Trophoblast cell (in vitro differentiated cells and primary cell): ENCODE data around the gene VWA2.
"Not testable (repeated sequence)": the region's sequence is repeated elsewhere in the genome, so short reads cannot be mapped to it uniquely, and the experiment has no call there.

ENCODE experiments used
- DNase-seq, 2 donors: peaks; one replicate each; pipeline ENCODE4 v3.0.0-alpha.2; 2016
- H2AFZ ChIP-seq: 2 replicates; pipeline ENCODE4 v1.6.1; 2013; ENCODE audit warnings: low read length, moderate library complexity, mild to moderate bottlenecking; ENCODE audit not compliant: insufficient read depth, poor library complexity
- H2AK5ac ChIP-seq: 2 replicates; pipeline ENCODE4 v1.6.1; 2013; ENCODE audit warnings: mild to moderate bottlenecking, low read length
- H2BK120ac ChIP-seq: 2 replicates; pipeline ENCODE4 v1.6.1; 2013; ENCODE audit warnings: low read length, mild to moderate bottlenecking, moderate library complexity; ENCODE audit not compliant: insufficient read depth, poor library complexity
- H2BK12ac ChIP-seq: 2 replicates; pipeline ENCODE4 v1.6.1; 2013; ENCODE audit warnings: mild to moderate bottlenecking, low read length, moderate library complexity
- H2BK5ac ChIP-seq: 2 replicates; pipeline ENCODE4 v1.6.1; 2013; ENCODE audit warnings: low read length, low read depth, moderate library complexity, mild to moderate bottlenecking; ENCODE audit not compliant: poor library complexity
- H3K14ac ChIP-seq: 2 replicates; pipeline ENCODE4 v1.6.1; 2013; ENCODE audit warnings: mild to moderate bottlenecking, low read length
- H3K18ac ChIP-seq: 2 replicates; pipeline ENCODE4 v1.6.1; 2013; ENCODE audit warnings: mild to moderate bottlenecking, low read length
- H3K23ac ChIP-seq: 2 replicates; pipeline ENCODE4 v1.6.1; 2013; ENCODE audit warnings: low read length
- H3K27ac ChIP-seq: 2 replicates; pipeline ENCODE4 v1.5.1; 2013; ENCODE audit warnings: low read depth, mild to moderate bottlenecking, inconsistent platforms, low read length, moderate library complexity
- H3K27me3 ChIP-seq: 2 replicates; pipeline ENCODE4 v1.6.1; 2013; ENCODE audit warnings: inconsistent platforms, mild to moderate bottlenecking, low read length, moderate library complexity; ENCODE audit not compliant: insufficient read depth
- H3K36me3 ChIP-seq, 2 experiments: 1 replicate in 1 of 2; 2 replicates in 1 of 2; pipeline ENCODE4 v1.6.1; 2013; ENCODE audit warnings: low read length in 2 of 2, mild to moderate bottlenecking in 2 of 2, moderate library complexity in 1 of 2; ENCODE audit not compliant: insufficient read depth in 2 of 2, control insufficient read depth in 1 of 2
- H3K4ac ChIP-seq: 2 replicates; pipeline ENCODE4 v1.6.1; 2013; ENCODE audit warnings: low read depth, mild to moderate bottlenecking, low read length, moderate library complexity
- H3K4me1 ChIP-seq, 2 experiments: 1 replicate in 1 of 2; 2 replicates in 1 of 2; pipeline ENCODE4 v1.6.1; 2013; ENCODE audit warnings: low read length in 2 of 2, mild to moderate bottlenecking in 2 of 2, moderate library complexity in 1 of 2; ENCODE audit not compliant: insufficient read depth in 2 of 2, control insufficient read depth in 1 of 2
- H3K4me2 ChIP-seq: 2 replicates; pipeline ENCODE4 v1.6.1; 2013; ENCODE audit warnings: inconsistent platforms, mild to moderate bottlenecking, low read length, moderate library complexity
- H3K4me3 ChIP-seq: 2 replicates; pipeline ENCODE4 v1.5.1; 2013; ENCODE audit warnings: mild to moderate bottlenecking, low read depth, low read length, inconsistent platforms
- H3K79me1 ChIP-seq: one replicate; pipeline ENCODE4 v1.6.1; 2013; ENCODE audit warnings: low read length
- H3K79me2 ChIP-seq: 2 replicates; pipeline ENCODE4 v1.6.1; 2013; ENCODE audit warnings: low read length, mild to moderate bottlenecking; ENCODE audit not compliant: control insufficient read depth, insufficient read depth, poor library complexity
- H3K9ac ChIP-seq: 2 replicates; pipeline ENCODE4 v1.6.1; 2013; ENCODE audit warnings: mild to moderate bottlenecking, low read length
- H3K9me3 ChIP-seq: 2 replicates; pipeline ENCODE4 v1.6.1; 2013; ENCODE audit warnings: low read depth, mild to moderate bottlenecking, control low read depth, inconsistent platforms, low read length; ENCODE audit not compliant: insufficient read depth
- H4K12ac ChIP-seq: 2 replicates; pipeline ENCODE4 v1.6.1; 2013; ENCODE audit warnings: low read depth, mild to moderate bottlenecking, low read length, moderate library complexity
- H4K8ac ChIP-seq: 2 replicates; pipeline ENCODE4 v1.6.1; 2013; ENCODE audit warnings: low read depth, mild to moderate bottlenecking, low read length, moderate library complexity
- H4K91ac ChIP-seq: one replicate; pipeline ENCODE4 v1.6.1; 2013; ENCODE audit warnings: low read depth, mild to moderate bottlenecking, low read length, moderate library complexity
- WGBS: extraction: QIAGEN DNeasy Blood & Tissue Kit; methylation state at CpG from one replicate; pipeline ENCODE4 v1.1.7; 2013; ENCODE audit warnings: missing lambda C conversion rate; ENCODE audit not compliant: insufficient read length, insufficient coverage; ENCODE audit errors: extremely low coverage; 5-methylcytosine and 5-hydroxymethylcytosine counted together

VWA2 gene

GRCh38 chr10:114329634-114330365, 90.7 kb downstream of the VWA2 start:
- WGBS: no CpG with 5 or more reads among the region's 10 CpGs
- H3K4me1 ChIP-seq: peaks cover 2 to 15% of the 10 kb centered on the region in 2 experiments
- H3K4ac ChIP-seq: no peak overlapping the region

GRCh38 chr10:114332301-114333192, 93.5 kb downstream of the VWA2 start:
- H2BK5ac ChIP-seq: no peak overlapping the region
- peaks cover 17 to 25% of the 10 kb centered on the region in 2 experiments for H3K4me1 ChIP-seq
- H3K36me3 ChIP-seq: peaks cover 23 to 24% of the 10 kb centered on the region in 2 experiments
- peaks cover 4% of the 10 kb centered on the region for H3K9me3 ChIP-seq
- no peak for DNase-seq
- no peak overlapping the region for H4K12ac ChIP-seq
- H3K9ac ChIP-seq: no peak overlapping the region
- no peak overlapping the region for H3K27ac ChIP-seq
- H3K4me3 ChIP-seq: no peak overlapping the region
- H3K79me2 ChIP-seq: no peaks in the 10 kb centered on the region
- no peak overlapping the region for H3K4ac ChIP-seq
- peaks cover 10% of the 10 kb centered on the region for H3K79me1 ChIP-seq
- H4K91ac ChIP-seq: no peak overlapping the region
- WGBS: no CpG with 5 or more reads among the region's 14 CpGs
- H2BK120ac ChIP-seq: no peak overlapping the region
- H3K18ac ChIP-seq: peak overlapping the region; percentile 21
- no peak overlapping the region for H3K4me2 ChIP-seq
- no peak overlapping the region for H4K8ac ChIP-seq
- no peak overlapping the region for H3K23ac ChIP-seq
- no peak overlapping the region for H2AK5ac ChIP-seq
- H2AFZ ChIP-seq: no peak overlapping the region
- H3K27me3 ChIP-seq: no peaks in the 10 kb centered on the region
- no peak overlapping the region for H2BK12ac ChIP-seq
- H3K14ac ChIP-seq: no peak overlapping the region

More at GRCh38 chr10:114329634-114330365, 90.7 kb downstream of the VWA2 start:
- Histone ChIP-seq H2AFZ (no peak overlapping the region), H3K79me1 (peaks cover 3% of the 10 kb centered on the region), H2BK12ac (peak overlapping the region; percentile 39), H2AK5ac (no peak overlapping the region), H3K9ac (no peak overlapping the region), H4K91ac (no peak overlapping the region), H3K27me3 (no peaks in the 10 kb centered on the region), H3K4me2 (no peak overlapping the region), H3K9me3 (peaks cover 4% of the 10 kb centered on the region), H2BK120ac (no peak overlapping the region), H3K36me3 (peaks cover 31 to 32% of the 10 kb centered on the region in 2 experiments), H4K12ac (no peak overlapping the region), H3K4me3 (no peak overlapping the region), H3K14ac (no peak overlapping the region), H3K18ac (peak overlapping the region; percentile 24), H2BK5ac (no peak overlapping the region), H4K8ac (no peak overlapping the region), H3K27ac (no peak overlapping the region), H3K79me2 (no peaks in the 10 kb centered on the region), H3K23ac (no peak overlapping the region)
- DNase-seq: no peak

- H3K23ac ChIP-seq: not testable (repeated sequence)
Measured at GRCh38 chr10:114333441-114333840, 94.4 kb downstream of the VWA2 start.

GRCh38 chr10:114334301-114334700, 95.2 kb downstream of the VWA2 start:
- no peak overlapping the region for H2AK5ac ChIP-seq
- H3K18ac ChIP-seq: peak overlapping the region; percentile 18
- H4K8ac ChIP-seq: peak overlapping the region; percentile 25
- no peak overlapping the region for H3K14ac ChIP-seq
- H4K91ac ChIP-seq: no peak overlapping the region
- DNase-seq: no peak
- no peaks in the 10 kb centered on the region for H3K27me3 ChIP-seq
- H4K12ac ChIP-seq: no peak overlapping the region
- peak overlapping the region; percentile 8 for H3K4ac ChIP-seq
- no peak overlapping the region for H2BK120ac ChIP-seq
- no peak overlapping the region for H3K4me3 ChIP-seq
- no CpG with 5 or more reads among the region's 6 CpGs for WGBS
- H3K79me2 ChIP-seq: no peaks in the 10 kb centered on the region
- H3K4me1 ChIP-seq: peaks cover 20 to 21% of the 10 kb centered on the region in 2 experiments
- H2BK12ac ChIP-seq: no peak overlapping the region
- H2AFZ ChIP-seq: no peak overlapping the region
- no peak overlapping the region for H3K4me2 ChIP-seq
- no peak overlapping the region for H3K27ac ChIP-seq
- H3K9ac ChIP-seq: no peak overlapping the region
- no peaks in the 10 kb centered on the region for H3K9me3 ChIP-seq
- no peak overlapping the region for H2BK5ac ChIP-seq
- peaks cover 12 to 13% of the 10 kb centered on the region in 2 experiments for H3K36me3 ChIP-seq
- no peak overlapping the region for H3K23ac ChIP-seq
- peaks cover 10% of the 10 kb centered on the region for H3K79me1 ChIP-seq

More at GRCh38 chr10:114333441-114333840, 94.4 kb downstream of the VWA2 start:
- Histone ChIP-seq H3K36me3 (peaks cover 15 to 16% of the 10 kb centered on the region in 2 experiments), H3K79me1 (peaks cover 10% of the 10 kb centered on the region), H3K4me1 (peaks cover 20 to 28% of the 10 kb centered on the region in 2 experiments)
- WGBS: no CpG with 5 or more reads among the region's 5 CpGs
- not testable (repeated sequence) for H2BK120ac ChIP-seq, H2BK12ac ChIP-seq, H4K8ac ChIP-seq, H3K9ac ChIP-seq, H3K27me3 ChIP-seq, H3K18ac ChIP-seq, H2AK5ac ChIP-seq, H2BK5ac ChIP-seq, H3K9me3 ChIP-seq, H3K4me3 ChIP-seq, DNase-seq, H3K14ac ChIP-seq, H2AFZ ChIP-seq, H4K91ac ChIP-seq, H3K4me2 ChIP-seq, H4K12ac ChIP-seq, H3K27ac ChIP-seq, H3K79me2 ChIP-seq, H3K4ac ChIP-seq
